Glomerular endothelial cell (primary cell): ENCODE measurements around the gene SLC7A14. TPM values are rescaled to one million over a fixed set of nuclear protein-coding genes. Genes with fewer than 3 reads are reported as not detected.

Source experiments
- DNase-seq: peaks from one replicate; pipeline ENCODE4 v3.0.0-alpha.2; 2011; ENCODE audit warnings: low read depth, low spot score; ENCODE audit errors: extremely low read depth
- total RNA-seq: library from RNA; depleted of rRNA; stranded (reverse); fragments of >200 nt; gene quantifications from 2 replicates; pipeline ENCODE4 v1.2.3, GENCODE V29; 2015

SLC7A14 gene
- total RNA-seq = 0.70 and 3.4 TPM in 2 replicates

- no peak for DNase-seq
Measured at GRCh38 chr3:170585937-170586310, at the start of gene SLC7A14. SLC7A14 (minus strand) TSS chr3:170586075; CDS start chr3:170526936, 59,139 bp downstream.

- no peak for DNase-seq
Measured at GRCh38 chr3:170635385-170635735, 49.5 kb upstream of the SLC7A14 start.

GRCh38 chr3:170634663-170635384 is 48.9 kb upstream of the SLC7A14 start:
- DNase-seq = no peak

GRCh38 chr3:170633573-170633972 is 47.7 kb upstream of the SLC7A14 start:
- DNase-seq = no peak

GRCh38 chr3:170632780-170633179 is 46.9 kb upstream of the SLC7A14 start:
- DNase-seq = no peak

GRCh38 chr3:170631755-170632488 is 46.0 kb upstream of the SLC7A14 start:
- DNase-seq = no peak

GRCh38 chr3:170623524-170623923 is 37.6 kb upstream of the SLC7A14 start:
- no peak for DNase-seq

GRCh38 chr3:170622369-170623159 is 36.7 kb upstream of the SLC7A14 start:
- no peak for DNase-seq

GRCh38 chr3:170621256-170621655 is 35.4 kb upstream of the SLC7A14 start:
- DNase-seq = no peak

- DNase-seq = peak; percentile 39
Measured at GRCh38 chr3:170614214-170614966, 28.5 kb upstream of the SLC7A14 start.

- DNase-seq = no peak
Measured at GRCh38 chr3:170611751-170612150, 25.9 kb upstream of the SLC7A14 start.

GRCh38 chr3:170610321-170610884 is 24.5 kb upstream of the SLC7A14 start:
- DNase-seq = no peak

- DNase-seq = no peak
Measured at GRCh38 chr3:170608475-170608874, 22.6 kb upstream of the SLC7A14 start.

- no peak for DNase-seq
Measured at GRCh38 chr3:170606675-170607074, 20.8 kb upstream of the SLC7A14 start.

- DNase-seq = no peak
Measured at GRCh38 chr3:170605490-170605889, 19.6 kb upstream of the SLC7A14 start.

GRCh38 chr3:170603770-170604510 is 18.1 kb upstream of the SLC7A14 start:
- no peak for DNase-seq

- no peak for DNase-seq
Measured at GRCh38 chr3:170602556-170602955, 16.7 kb upstream of the SLC7A14 start.

- DNase-seq = no peak
Measured at GRCh38 chr3:170600005-170600624, 14.2 kb upstream of the SLC7A14 start.

- no peak for DNase-seq
Measured at GRCh38 chr3:170599091-170599490, 13.2 kb upstream of the SLC7A14 start.
